HL-60 (cell line): ENCODE data around the gene CORT.
"Not testable (repeated sequence)": the region's sequence is repeated elsewhere in the genome, so short reads cannot be mapped to it uniquely, and the experiment has no call there.

Experiments used
- DNase-seq, 2 experiments: peaks; one replicate each; pipeline ENCODE4 v3.0.0-alpha.2; 2010 to 2020; ENCODE audit warnings: low read depth in 1 of 2, low spot score in 1 of 2
- H3K27ac ChIP-seq: fragments of 250-450 bp; sonication (Bioruptor Pico); replicated peaks from 2 replicates; pipeline ENCODE4 v1.5.1; 2020; ENCODE audit warnings: mild to moderate bottlenecking, moderate library complexity
- H3K27me3 ChIP-seq: fragments of 250-450 bp; sonication (Bioruptor Pico); 2 replicates; pipeline ENCODE4 v1.5.1; 2021; ENCODE audit warnings: mild to moderate bottlenecking, moderate library complexity; ENCODE audit not compliant: insufficient read depth, poor library complexity, severe bottlenecking
- H3K4me3 ChIP-seq: replicated peaks from 2 replicates; pipeline ENCODE4 v1.5.1; 2011; ENCODE audit warnings: mild to moderate bottlenecking, control low read depth, low read length; ENCODE audit not compliant: insufficient read depth
- CTCF ChIP-seq: IDR thresholded peaks from one replicate; pipeline ENCODE4 v1.5.1; 2011; ENCODE audit warnings: low read length, control low read depth, inconsistent platforms; ENCODE audit not compliant: insufficient read depth
- GABPA ChIP-seq: IDR thresholded peaks from 2 replicates; pipeline ENCODE4 v1.6.1; 2012; ENCODE audit warnings: low read depth
- POLR2AphosphoS5 ChIP-seq: IDR thresholded peaks from 2 replicates; pipeline ENCODE4 v1.6.1; 2012; ENCODE audit warnings: low read depth
- REST ChIP-seq: IDR thresholded peaks from 2 replicates; pipeline ENCODE4 v1.6.1; 2012; ENCODE audit warnings: low read depth; ENCODE audit not compliant: insufficient replicate concordance
- SPI1 ChIP-seq: IDR thresholded peaks from 2 replicates; pipeline ENCODE4 v1.6.1; 2012; ENCODE audit warnings: low read depth, mild to moderate bottlenecking, borderline replicate concordance

The CORT gene

DNA sequence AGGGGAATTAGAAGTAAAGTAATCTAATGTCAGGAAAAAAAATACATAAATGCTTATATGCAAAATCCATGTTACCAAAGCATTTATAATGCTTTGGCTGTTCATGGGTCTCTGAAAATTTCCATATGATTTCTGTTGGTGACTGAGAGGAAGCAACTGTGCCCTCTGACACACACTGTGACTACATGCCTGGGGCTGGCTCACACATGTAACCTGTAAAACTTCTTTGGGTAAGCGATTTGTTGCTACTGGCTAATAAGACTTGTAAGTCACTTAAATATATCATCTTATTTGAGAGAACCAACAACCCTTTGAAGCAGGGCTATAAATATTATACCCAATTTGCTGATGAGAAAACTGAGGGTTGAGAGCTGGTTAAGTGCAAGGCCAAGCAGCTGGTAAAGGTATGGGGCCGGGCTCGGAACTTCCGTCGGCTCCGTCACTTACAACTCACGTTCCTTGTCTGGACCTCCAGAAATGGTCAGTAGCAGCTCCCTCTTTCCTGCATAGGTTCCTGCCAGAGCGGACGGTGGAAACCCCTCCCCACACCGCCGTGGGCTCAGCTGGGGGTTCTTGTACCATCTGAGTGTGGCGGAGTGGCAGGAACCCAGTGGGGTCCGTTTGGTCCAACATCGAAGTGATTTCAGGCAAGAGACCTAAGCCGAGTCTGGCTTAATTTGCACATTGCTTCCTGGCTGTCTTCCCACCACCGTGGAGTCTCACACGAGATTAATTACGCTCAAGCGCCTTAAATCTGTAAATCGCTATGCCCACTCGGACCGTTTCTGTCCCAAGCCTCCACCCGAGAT, 21.8 kb downstream of the CORT start:
- H3K4me3 ChIP-seq: peak overlapping the region; percentile 77
- H3K27ac ChIP-seq: peak overlapping the region; percentile 76
- DNase-seq: no peak
- no peak for TF ChIP-seq CTCF
- no peak for TF ChIP-seq REST
- no peaks in the 10 kb centered on the region for H3K27me3 ChIP-seq

DNA sequence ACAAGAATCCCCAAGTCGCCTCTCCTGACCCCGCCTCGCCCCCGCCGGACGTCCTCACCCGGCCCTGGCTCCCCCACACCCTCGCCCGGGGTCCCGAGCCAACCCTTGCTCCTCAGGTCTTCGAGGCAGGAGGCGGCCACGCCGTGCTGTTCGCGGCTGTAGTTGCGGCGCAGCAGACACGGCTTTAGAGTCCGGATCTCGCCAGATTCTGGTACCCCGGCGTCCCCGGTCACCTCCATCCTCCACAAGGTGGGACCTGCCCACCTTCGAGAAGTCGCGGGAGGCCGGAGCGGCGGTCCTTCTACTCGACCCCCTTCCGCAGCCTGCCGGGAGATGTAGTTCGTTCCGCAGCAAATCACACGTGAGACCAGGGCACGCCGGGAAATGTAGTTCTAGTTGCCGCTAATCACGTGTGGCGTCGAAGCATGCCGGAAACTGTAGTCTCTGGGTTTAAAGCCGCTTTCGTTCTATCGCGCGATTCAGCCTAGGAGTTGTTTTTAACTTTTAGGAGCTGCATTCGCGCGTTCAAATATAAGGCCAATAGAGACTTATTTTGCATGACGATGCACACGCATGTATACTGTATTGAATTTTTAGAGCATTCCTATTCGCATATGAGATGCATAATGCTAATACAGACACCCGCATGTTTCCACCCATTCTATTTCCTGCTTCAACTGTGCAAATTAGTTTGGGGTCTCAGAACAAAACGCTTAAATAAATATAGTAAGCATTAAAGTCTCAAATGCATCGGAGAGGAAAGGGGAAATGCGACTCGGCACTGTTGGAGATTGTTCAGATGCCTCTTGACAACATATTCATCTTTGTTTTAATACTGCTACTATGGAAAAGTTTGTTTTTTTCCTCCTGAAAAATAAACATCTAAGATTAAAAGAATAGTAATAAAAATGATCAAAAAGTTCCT, 22.7 kb downstream of the CORT start, which contains the start of gene DFFA:
Gene DFFA (minus strand): TSS at position 310 of the 925 bp plus-strand sequence. CDS start 71 bp downstream, at position 239.
- peak within 1 kb of the TSS; percentile 77 for H3K4me3 ChIP-seq
- peak; percentile 93 to 97 for DNase-seq
- TF ChIP-seq GABPA: peak; percentile 63
- TF ChIP-seq SPI1: peak; percentile 35; the same call in 1 of the 2 replicates
- no peak for TF ChIP-seq CTCF
- TF ChIP-seq REST: peak; percentile 38
- no peaks in the 10 kb centered on the region for H3K27me3 ChIP-seq
- peak within 1 kb of the TSS; percentile 76 for H3K27ac ChIP-seq

- DNase-seq: no peak
- TF ChIP-seq CTCF (no peak), REST (no peak), GABPA (no peak), POLR2AphosphoS5 (no peak), SPI1 (no peak)
- Histone ChIP-seq H3K27ac (peak overlapping the region; percentile 76), H3K27me3 (no peaks in the 10 kb centered on the region), H3K4me3 (no peak overlapping the region)
Observed at GRCh38 chr1:10473145-10473765, 23.4 kb downstream of the CORT start.

- Histone ChIP-seq H3K4me3 (peak overlapping the region; percentile 99), H3K27ac (peak overlapping the region; percentile 72)
- not testable (repeated sequence) for H3K27me3 ChIP-seq, DNase-seq
Observed at GRCh38 chr1:10474309-10474612, 24.4 kb downstream of the CORT start.
